ENCODE data around the gene MAPKBP1. TPM values are rescaled to one million over a fixed set of nuclear protein-coding genes. Genes with fewer than 3 reads are reported as not detected.

MAPKBP1 gene
- total and polyA plus RNA-seq, 9 of the 15 experiments (the other 6 are each of a cell fraction or from before 2014, with no cell fraction given): 0.15 to 9.5 (median 4.5) TPM

DNA sequence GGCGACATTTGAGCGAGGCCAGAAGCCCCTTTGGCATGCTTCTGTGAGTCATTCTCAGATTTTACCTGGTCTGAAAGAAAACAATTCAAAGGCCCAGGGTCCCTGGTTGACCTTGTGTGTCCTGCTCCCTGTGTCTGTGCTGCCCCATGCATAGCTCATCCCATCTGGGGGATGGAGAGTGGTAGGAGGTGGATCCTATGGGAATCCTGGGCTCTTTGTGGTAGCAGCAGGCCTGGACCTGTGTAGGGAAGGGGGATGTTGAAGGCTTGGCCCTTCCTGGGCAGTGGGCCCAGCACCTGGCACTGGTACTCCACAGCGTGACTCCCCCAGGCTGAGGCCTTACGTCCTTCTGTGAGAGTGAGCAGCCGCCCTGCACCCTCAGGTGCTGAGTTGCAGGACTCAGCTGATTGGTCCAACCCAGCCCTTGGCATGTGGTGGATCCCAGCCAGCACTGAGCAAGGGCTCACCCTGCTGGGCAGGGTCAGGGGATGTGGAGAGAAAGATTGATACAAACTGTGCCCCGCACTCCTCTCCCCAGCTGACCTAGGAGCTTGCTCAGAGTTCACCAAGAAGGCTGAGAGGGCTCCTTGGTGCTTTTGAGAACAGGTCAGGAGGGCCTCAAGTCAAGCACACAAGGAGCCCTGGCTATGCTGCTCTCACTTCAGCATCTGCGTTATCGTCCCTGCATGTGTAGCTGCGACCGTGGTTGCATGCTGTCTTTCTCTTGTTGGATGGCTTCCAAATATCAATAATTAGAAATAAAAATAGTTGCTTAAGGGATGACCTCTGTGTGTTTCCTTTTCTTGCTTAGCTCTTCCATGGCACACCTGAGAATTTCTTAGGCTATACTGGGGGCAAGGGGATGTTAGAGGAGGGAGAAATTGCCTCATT lies 32.3 kb downstream of the MAPKBP1 start:
- 0 out of 5 replicates have a peak, but pooled peaks cover 3% of the 10 kb centered on the region in 2 experiments for H3K4me1 ChIP-seq (replicated peaks in 1 of 2; ENCODE audit: control insufficient read depth in 2 of 2, insufficient read depth in 2 of 2, low read length in 2 of 2)
- FAIRE-seq: no peak
- ChIA-PET POLR2A (interaction anchor here (0.6 to 1.3 kb wide), 5 partner anchors 9 to 210 kb away, joined by 3 to 4 read pairs (median 3); no protein-coding TSS in a partner anchor), CTCF (ENCODE audit: low intra/inter-chr PET ratio) (no interaction called here)
- H3K27me3 ChIP-seq (ENCODE audit: control insufficient read depth in 2 of 2, insufficient read depth in 2 of 2, low read length in 2 of 2): no peaks in the 10 kb centered on the region
- no TSS peak for BruUV-seq (replicated peaks)
- WGBS (ENCODE audit: insufficient coverage, low coverage, missing lambda C conversion rate): 73% methylated on average over 8 of the region's 10 CpGs
- H3K9me3 ChIP-seq (replicated peaks; ENCODE audit: control insufficient read depth, insufficient read depth, low read depth, low read length): no peaks in the 10 kb centered on the region
- ATAC-seq: peak; percentile 29; the same call in 1 of the 3 replicates
- TF ChIP-seq PRMT5 (CRISPR knock-in tag; IDR thresholded peaks at IDR 0.05): no peak
- no peak for TF ChIP-seq SMARCA5 (IDR thresholded peaks at IDR 0.05)
- TF ChIP-seq MECOM (CRISPR knock-in tag; IDR thresholded peaks at IDR 0.05): no peak
- peak in 1 of 2 experiments; percentile 31; a peak in 2 of 4 replicates for TF ChIP-seq RAD21 (CRISPR knock-in tag; conservative IDR thresholded peaks at IDR 0.05 in 1 of 2, IDR thresholded peaks at IDR 0.05 in 1 of 2)
- TF ChIP-seq, protein P1, sequence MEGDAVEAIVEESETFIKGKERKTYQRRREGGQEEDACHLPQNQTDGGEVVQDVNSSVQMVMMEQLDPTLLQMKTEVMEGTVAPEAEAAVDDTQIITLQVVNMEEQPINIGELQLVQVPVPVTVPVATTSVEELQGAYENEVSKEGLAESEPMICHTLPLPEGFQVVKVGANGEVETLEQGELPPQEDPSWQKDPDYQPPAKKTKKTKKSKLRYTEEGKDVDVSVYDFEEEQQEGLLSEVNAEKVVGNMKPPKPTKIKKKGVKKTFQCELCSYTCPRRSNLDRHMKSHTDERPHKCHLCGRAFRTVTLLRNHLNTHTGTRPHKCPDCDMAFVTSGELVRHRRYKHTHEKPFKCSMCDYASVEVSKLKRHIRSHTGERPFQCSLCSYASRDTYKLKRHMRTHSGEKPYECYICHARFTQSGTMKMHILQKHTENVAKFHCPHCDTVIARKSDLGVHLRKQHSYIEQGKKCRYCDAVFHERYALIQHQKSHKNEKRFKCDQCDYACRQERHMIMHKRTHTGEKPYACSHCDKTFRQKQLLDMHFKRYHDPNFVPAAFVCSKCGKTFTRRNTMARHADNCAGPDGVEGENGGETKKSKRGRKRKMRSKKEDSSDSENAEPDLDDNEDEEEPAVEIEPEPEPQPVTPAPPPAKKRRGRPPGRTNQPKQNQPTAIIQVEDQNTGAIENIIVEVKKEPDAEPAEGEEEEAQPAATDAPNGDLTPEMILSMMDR (IDR thresholded peaks at IDR 0.05 in 2 of 3, conservative IDR thresholded peaks at IDR 0.05 in 1 of 3; ENCODE audit: insufficient read depth in 2 of 3, low read depth in 1 of 3, low read length in 3 of 3): peak; percentile 18 to 30 (median 24); a peak in 2 of 6 replicates
- no peak for TF ChIP-seq PTRF (tag; IDR thresholded peaks at IDR 0.05)
- no peak for TF ChIP-seq ZNF239 (CRISPR knock-in tag; IDR thresholded peaks at IDR 0.05)
- in situ Hi-C loops (cut with MboI) (loop anchor here (25.0 kb wide), 1 partner anchor 344 kb away; no protein-coding TSS in a partner anchor), intact Hi-C loops (cut with micrococcal nuclease) (no loop called here)
- no peaks in the 10 kb centered on the region for H3K36me3 ChIP-seq (ENCODE audit: control insufficient read depth, insufficient read depth, low read length)
- H2AFZ ChIP-seq (ENCODE audit: low read depth, low read length): no peak overlapping the region
- H3K4me2 ChIP-seq (ENCODE audit: insufficient read depth, low read length): no peak overlapping the region
- DNase-seq (ENCODE audit: extremely low read depth in 1 of 4, low spot score in 3 of 4): no peak
- H4K20me1 ChIP-seq (replicated peaks; ENCODE audit: control insufficient read depth, insufficient read depth, low read length): no peaks in the 10 kb centered on the region
- no peak overlapping the region for H3K4me3 ChIP-seq
- H3K9ac ChIP-seq (ENCODE audit: insufficient read depth in 1 of 2, low read depth in 2 of 2, low read length in 2 of 2): no peak overlapping the region; a peak in 1 of 4 replicates
- no peak overlapping the region for H3K27ac ChIP-seq (ENCODE audit: extremely low read depth, low read depth, low read length)
- no peaks in the 10 kb centered on the region for H3K79me2 ChIP-seq (ENCODE audit: control insufficient read depth, insufficient read depth, low read length)
- H3K9me1 ChIP-seq (ENCODE audit: control insufficient read depth, insufficient read depth, low read length): no peaks in the 10 kb centered on the region

Data from K562 (cell line).